Common myeloid progenitor, CD34-positive (primary cell): Measurements from ENCODE around the gene ULK2.
"Not testable (repeated sequence)": the region's sequence is repeated elsewhere in the genome, so short reads cannot be mapped to it uniquely, and the experiment has no call there.

Experiments used
- CTCF ChIA-PET: fragments of 350-600 bp; sonication (Branson Sonifier 250); formaldehyde crosslinking; loops from one replicate; lab custom pipeline; 2021; ENCODE audit warnings: antibody characterized with exemption; lab: Charles Lee
- POLR2A ChIA-PET: fragments of 350-600 bp; sonication (Branson Sonifier 250); formaldehyde crosslinking; loops from one replicate; lab custom pipeline; 2021; ENCODE audit warnings: antibody characterized with exemption; lab: Charles Lee
- DNase-seq, 3 donors: peaks; one replicate each; pipeline versions ENCODE4 v3.0.0 to v3.0.0-alpha.2; 2013
- H3K27ac ChIP-seq, 2 experiments: 1 replicate in 1 of 2; 2 replicates in 1 of 2; pipeline ENCODE4 v1.7.0; 2013; ENCODE audit warnings: inconsistent platforms in 2 of 2, low read length in 2 of 2, mild to moderate bottlenecking in 2 of 2, low read depth in 1 of 2, moderate library complexity in 1 of 2; ENCODE audit not compliant: severe bottlenecking in 2 of 2, insufficient read depth in 1 of 2, poor library complexity in 1 of 2
- H3K27me3 ChIP-seq, 5 experiments: replicated peaks in 2 of 5; 1 replicate in 3 of 5; 2 replicates in 2 of 5; pipeline versions ENCODE4 v1.6.1 to v1.7.0; 2013; ENCODE audit warnings: low read length in 4 of 5, mild to moderate bottlenecking in 2 of 5, moderate library complexity in 2 of 5, inconsistent platforms in 1 of 5; ENCODE audit not compliant: insufficient read depth in 5 of 5, control insufficient read depth in 4 of 5
- H3K36me3 ChIP-seq, 4 experiments: 1 replicate in 2 of 4; 2 replicates in 2 of 4; pipeline versions ENCODE4 v1.6.1 to v1.7.0; 2013; ENCODE audit warnings: low read length in 3 of 4, control low read depth in 1 of 4, mild to moderate bottlenecking in 1 of 4; ENCODE audit not compliant: control insufficient read depth in 4 of 4, insufficient read depth in 4 of 4
- H3K4me1 ChIP-seq, 4 experiments: 1 replicate in 3 of 4; 2 replicates in 1 of 4; pipeline versions ENCODE4 v1.6.1 to v1.7.1; 2013; ENCODE audit warnings: low read length in 3 of 4, mild to moderate bottlenecking in 3 of 4, control low read depth in 1 of 4, inconsistent platforms in 1 of 4, moderate library complexity in 1 of 4; ENCODE audit not compliant: control insufficient read depth in 4 of 4, insufficient read depth in 4 of 4; ENCODE audit errors: control extremely low read depth in 1 of 4
- H3K4me3 ChIP-seq, 7 experiments: 1 replicate in 4 of 7; 2 replicates in 3 of 7; pipeline versions ENCODE4 v1.5.1 to v1.7.0; 2013; ENCODE audit warnings: mild to moderate bottlenecking in 7 of 7, low read length in 6 of 7, moderate library complexity in 6 of 7, inconsistent platforms in 2 of 7, low read depth in 2 of 7, control low read depth in 1 of 7; ENCODE audit not compliant: insufficient read depth in 4 of 7, control insufficient read depth in 1 of 7; ENCODE audit errors: extremely low read depth in 1 of 7
- H3K9me3 ChIP-seq, 5 experiments: 1 replicate in 4 of 5; 2 replicates in 1 of 5; pipeline versions ENCODE4 v1.6.1 to v1.7.1; 2013; ENCODE audit warnings: low read length in 4 of 5, mild to moderate bottlenecking in 2 of 5, inconsistent platforms in 1 of 5, low read depth in 1 of 5, moderate library complexity in 1 of 5; ENCODE audit not compliant: control insufficient read depth in 4 of 5, insufficient read depth in 2 of 5; ENCODE audit errors: control extremely low read depth in 1 of 5
- WGBS: methylation state at CpG from one replicate; pipeline ENCODE4 v1.1.5; 2013; ENCODE audit not compliant: insufficient coverage; 5-methylcytosine and 5-hydroxymethylcytosine counted together

Gene ULK2

GRCh38 chr17:19904412-19904811 lies 36.7 kb upstream of the ULK2 start:
- peaks cover 0 to 2% (median 0%) of the 10 kb centered on the region in 4 experiments for H3K4me1 ChIP-seq
- H3K36me3 ChIP-seq: peaks cover 18 to 65% (median 33%) of the 10 kb centered on the region in 4 experiments
- no peaks in the 10 kb centered on the region for H3K27me3 ChIP-seq
- ChIA-PET CTCF (no interaction called here), POLR2A (no interaction called here)
- H3K27ac ChIP-seq: no peak overlapping the region
- no peak overlapping the region for H3K4me3 ChIP-seq
- no peaks in the 10 kb centered on the region for H3K9me3 ChIP-seq
- no peak for DNase-seq

- ChIA-PET CTCF (no interaction called here), POLR2A (no interaction called here)
- Histone ChIP-seq H3K4me3 (no peak overlapping the region), H3K36me3 (peaks cover 11 to 35% (median 21%) of the 10 kb centered on the region in 4 experiments), H3K9me3 (no peaks in the 10 kb centered on the region), H3K4me1 (peaks cover 0 to 2% (median 0%) of the 10 kb centered on the region in 4 experiments), H3K27ac (no peak overlapping the region), H3K27me3 (no peaks in the 10 kb centered on the region)
- DNase-seq: no peak
- WGBS: 100% methylated on average over 1 of the region's 2 CpGs
These were observed 33.1 kb upstream of the ULK2 start for GRCh38 chr17:19900809-19901208.

GRCh38 chr17:19897903-19898302 lies 30.2 kb upstream of the ULK2 start:
- 92% methylated on average over 2 of the region's 2 CpGs for WGBS
- H3K27me3 ChIP-seq: no peaks in the 10 kb centered on the region
- no peak overlapping the region for H3K27ac ChIP-seq
- H3K4me1 ChIP-seq: no peaks in the 10 kb centered on the region
- peaks cover 1 to 15% (median 10%) of the 10 kb centered on the region in 4 experiments for H3K36me3 ChIP-seq
- no peaks in the 10 kb centered on the region for H3K9me3 ChIP-seq
- no peak for DNase-seq
- H3K4me3 ChIP-seq: no peak overlapping the region
- ChIA-PET POLR2A (no interaction called here), CTCF (no interaction called here)

GRCh38 chr17:19897090-19897837 lies 29.5 kb upstream of the ULK2 start:
- ChIA-PET CTCF (no interaction called here), POLR2A (no interaction called here)
- H3K27ac ChIP-seq: no peak overlapping the region
- no peaks in the 10 kb centered on the region for H3K27me3 ChIP-seq
- H3K36me3 ChIP-seq: peaks cover 0 to 12% (median 9%) of the 10 kb centered on the region in 4 experiments
- no peaks in the 10 kb centered on the region for H3K9me3 ChIP-seq
- no peaks in the 10 kb centered on the region for H3K4me1 ChIP-seq
- H3K4me3 ChIP-seq: no peak overlapping the region
- WGBS: over 99% methylated on average over 8 of the region's 8 CpGs
- DNase-seq: no peak

- 92% methylated on average over 1 of the region's 2 CpGs for WGBS
These were observed 28.9 kb upstream of the ULK2 start for GRCh38 chr17:19896679-19897078.

GRCh38 chr17:19890554-19890953 lies 22.8 kb upstream of the ULK2 start:
- WGBS: 96% methylated on average over 5 of the region's 5 CpGs
- DNase-seq, H3K4me1 ChIP-seq, H3K36me3 ChIP-seq, H3K4me3 ChIP-seq, H3K27ac ChIP-seq, H3K9me3 ChIP-seq, H3K27me3 ChIP-seq, CTCF ChIA-PET, POLR2A ChIA-PET: not testable (repeated sequence)

More at GRCh38 chr17:19896679-19897078, 28.9 kb upstream of the ULK2 start:
- ChIA-PET CTCF (no interaction called here), POLR2A (no interaction called here)
- Histone ChIP-seq H3K9me3 (no peaks in the 10 kb centered on the region), H3K36me3 (peaks cover 0 to 12% (median 9%) of the 10 kb centered on the region in 4 experiments), H3K4me1 (no peaks in the 10 kb centered on the region), H3K4me3 (no peak overlapping the region), H3K27me3 (no peaks in the 10 kb centered on the region), H3K27ac (no peak overlapping the region)
- DNase-seq: no peak

- H3K27me3 ChIP-seq, H3K27ac ChIP-seq, H3K36me3 ChIP-seq, CTCF ChIA-PET, DNase-seq, H3K4me3 ChIP-seq, H3K9me3 ChIP-seq, H3K4me1 ChIP-seq: not testable (repeated sequence)
- 100% methylated on average over 3 of the region's 5 CpGs for WGBS
- POLR2A ChIA-PET: interaction anchor here (0.6 kb wide), 1 partner anchor 9 kb away, joined by 4 read pairs; no protein-coding TSS in a partner anchor
These were observed 22.3 kb upstream of the ULK2 start for GRCh38 chr17:19890001-19890400.
